Osteoblast (primary cell): ENCODE data around the gene CPNE4. TPM values are rescaled to one million over a fixed set of nuclear protein-coding genes. Genes with fewer than 3 reads are reported as not detected.
A peak's percentile ranks its signal among the peaks of the same experiment; 100 is the strongest.

ENCODE experiments used
- DNase-seq: peaks from one replicate; pipeline ENCODE4 v3.0.0; 2011; ENCODE audit warnings: low spot score, mixed read lengths; ENCODE audit not compliant: insufficient read length; ENCODE audit errors: missing footprints
- H2AFZ ChIP-seq: 2 replicates; pipeline ENCODE4 v1.6.0; 2011; ENCODE audit warnings: mild to moderate bottlenecking, low read length
- H3K27ac ChIP-seq: 2 replicates; pipeline ENCODE4 v1.5.1; 2011; ENCODE audit warnings: mild to moderate bottlenecking, low read depth, low read length, moderate library complexity
- H3K27me3 ChIP-seq: 2 replicates; pipeline ENCODE4 v1.6.0; 2012; ENCODE audit warnings: mild to moderate bottlenecking, control low read depth, inconsistent platforms, low read length, moderate library complexity; ENCODE audit not compliant: insufficient read depth
- H3K36me3 ChIP-seq: 2 replicates; pipeline ENCODE4 v1.5.1; 2011; ENCODE audit warnings: mild to moderate bottlenecking, low read length, control low read depth, moderate library complexity; ENCODE audit not compliant: insufficient read depth
- H3K4me1 ChIP-seq: 2 replicates; pipeline ENCODE4 v1.5.1; 2011; ENCODE audit warnings: mild to moderate bottlenecking, low read length, control low read depth, moderate library complexity; ENCODE audit not compliant: insufficient read depth
- H3K4me2 ChIP-seq: 2 replicates; pipeline ENCODE4 v1.6.0; 2011; ENCODE audit warnings: mild to moderate bottlenecking, low read length; ENCODE audit not compliant: insufficient read depth
- H3K4me3 ChIP-seq: fragments of 200-600 bp; sonication (generic); 3 replicates; pipeline ENCODE4 v1.5.1; 2012; ENCODE audit warnings: mild to moderate bottlenecking, low read length, inconsistent platforms; ENCODE audit not compliant: insufficient read depth
- H3K79me2 ChIP-seq: 2 replicates; pipeline ENCODE4 v1.6.0; 2012; ENCODE audit warnings: mild to moderate bottlenecking, low read length, control low read depth, inconsistent platforms; ENCODE audit not compliant: insufficient read depth
- H3K9me3 ChIP-seq: 2 replicates; pipeline ENCODE4 v1.5.1; 2011; ENCODE audit warnings: low read depth, low read length, control low read depth
- H4K20me1 ChIP-seq: 2 replicates; pipeline ENCODE4 v1.6.0; 2012; ENCODE audit warnings: mild to moderate bottlenecking, low read length, control low read depth; ENCODE audit not compliant: insufficient read depth
- total RNA-seq: library from RNA; depleted of rRNA; stranded (reverse); fragments of >200 nt; gene quantifications from 2 replicates; pipeline ENCODE4 v1.2.3, GENCODE V29; 2012
- TF ChIP-seq, protein P1 (sequence below): IDR thresholded peaks from 2 replicates; pipeline ENCODE4 v1.5.1; 2011; ENCODE audit warnings: mild to moderate bottlenecking, low read depth, low read length, moderate library complexity; ENCODE audit errors: extremely low read depth

Gene CPNE4
- total RNA-seq, 1 donor = not detected

DNA sequence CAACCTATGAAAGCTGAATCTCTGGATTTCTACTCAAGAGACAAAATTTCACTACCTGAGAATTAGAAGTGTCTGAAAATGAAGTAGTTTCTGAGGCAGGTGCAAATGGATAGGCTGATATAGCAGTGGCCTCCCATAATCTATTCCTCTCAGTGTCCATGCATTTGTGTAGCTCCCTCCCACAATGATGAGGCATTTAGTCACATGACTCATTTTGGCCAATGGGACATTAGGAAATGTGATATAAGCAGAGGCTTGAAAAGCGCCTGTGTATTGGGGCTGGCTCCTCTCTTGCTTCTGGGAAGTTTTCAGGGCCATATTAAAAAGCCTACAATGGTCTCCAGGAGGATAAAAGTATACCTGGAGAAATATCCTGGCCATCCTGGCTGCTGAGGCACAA lies 452.4 kb downstream of the CPNE4 start:
- no peaks in the 10 kb centered on the region for H3K27me3 ChIP-seq
- H3K27ac ChIP-seq = no peak overlapping the region
- TF ChIP-seq, protein P1, sequence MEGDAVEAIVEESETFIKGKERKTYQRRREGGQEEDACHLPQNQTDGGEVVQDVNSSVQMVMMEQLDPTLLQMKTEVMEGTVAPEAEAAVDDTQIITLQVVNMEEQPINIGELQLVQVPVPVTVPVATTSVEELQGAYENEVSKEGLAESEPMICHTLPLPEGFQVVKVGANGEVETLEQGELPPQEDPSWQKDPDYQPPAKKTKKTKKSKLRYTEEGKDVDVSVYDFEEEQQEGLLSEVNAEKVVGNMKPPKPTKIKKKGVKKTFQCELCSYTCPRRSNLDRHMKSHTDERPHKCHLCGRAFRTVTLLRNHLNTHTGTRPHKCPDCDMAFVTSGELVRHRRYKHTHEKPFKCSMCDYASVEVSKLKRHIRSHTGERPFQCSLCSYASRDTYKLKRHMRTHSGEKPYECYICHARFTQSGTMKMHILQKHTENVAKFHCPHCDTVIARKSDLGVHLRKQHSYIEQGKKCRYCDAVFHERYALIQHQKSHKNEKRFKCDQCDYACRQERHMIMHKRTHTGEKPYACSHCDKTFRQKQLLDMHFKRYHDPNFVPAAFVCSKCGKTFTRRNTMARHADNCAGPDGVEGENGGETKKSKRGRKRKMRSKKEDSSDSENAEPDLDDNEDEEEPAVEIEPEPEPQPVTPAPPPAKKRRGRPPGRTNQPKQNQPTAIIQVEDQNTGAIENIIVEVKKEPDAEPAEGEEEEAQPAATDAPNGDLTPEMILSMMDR = no peak
- no peak overlapping the region for H2AFZ ChIP-seq
- H3K79me2 ChIP-seq = no peaks in the 10 kb centered on the region
- no peaks in the 10 kb centered on the region for H3K36me3 ChIP-seq
- no peak for DNase-seq
- no peaks in the 10 kb centered on the region for H3K9me3 ChIP-seq
- no peak overlapping the region for H3K4me2 ChIP-seq
- H4K20me1 ChIP-seq = no peaks in the 10 kb centered on the region
- no peak overlapping the region for H3K4me3 ChIP-seq
- no peaks in the 10 kb centered on the region for H3K4me1 ChIP-seq

DNA sequence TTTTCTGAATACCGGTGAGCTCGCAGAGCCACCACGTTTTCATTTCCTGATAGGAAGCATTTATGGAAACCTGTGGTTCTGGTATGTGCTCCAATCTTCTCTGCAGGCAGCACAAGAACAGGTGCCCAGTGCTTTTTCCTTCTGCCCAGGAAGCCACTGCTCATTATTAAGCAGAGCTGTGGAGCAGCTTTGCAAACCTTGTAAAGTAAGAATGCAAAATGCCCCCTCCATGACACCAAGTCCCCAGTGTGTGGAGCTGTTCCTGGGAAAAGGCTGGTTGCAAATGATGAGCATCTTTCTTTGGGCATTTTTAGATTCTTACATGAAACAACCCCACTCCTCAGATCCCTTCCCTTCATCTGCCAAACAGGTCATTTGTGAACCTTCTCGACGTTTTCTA lies 466.4 kb downstream of the CPNE4 start:
- DNase-seq = no peak
- Histone ChIP-seq H3K27me3 (peaks cover 2% of the 10 kb centered on the region), H3K27ac (no peak overlapping the region), H3K4me3 (no peak overlapping the region), H4K20me1 (no peaks in the 10 kb centered on the region), H2AFZ (no peak overlapping the region), H3K4me1 (no peaks in the 10 kb centered on the region), H3K4me2 (no peak overlapping the region), H3K36me3 (no peaks in the 10 kb centered on the region), H3K79me2 (no peaks in the 10 kb centered on the region), H3K9me3 (no peaks in the 10 kb centered on the region)
- TF ChIP-seq, protein P1 = peak; percentile 7

DNA sequence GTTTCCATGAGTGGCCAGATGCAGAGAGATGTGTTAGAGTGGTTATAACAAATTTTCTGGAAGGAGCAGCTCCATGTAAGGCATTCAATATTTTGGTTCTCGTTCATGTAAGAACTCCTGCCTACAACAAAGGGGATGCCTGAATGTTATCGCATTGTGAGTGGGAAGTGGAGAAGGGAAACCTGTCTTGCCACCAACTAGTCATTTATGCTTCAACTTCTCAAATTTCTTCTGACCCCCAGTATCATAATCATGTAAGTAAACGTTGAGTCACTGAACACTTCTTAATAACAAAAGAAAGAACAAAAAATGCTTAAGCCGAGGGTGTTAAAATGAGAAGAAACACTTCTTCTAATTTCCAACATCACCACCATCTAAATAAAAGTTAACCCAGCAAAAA lies 470.0 kb downstream of the CPNE4 start:
- no peaks in the 10 kb centered on the region for H3K36me3 ChIP-seq
- no peak for DNase-seq
- no peak overlapping the region for H2AFZ ChIP-seq
- H4K20me1 ChIP-seq = no peaks in the 10 kb centered on the region
- H3K4me1 ChIP-seq = no peaks in the 10 kb centered on the region
- TF ChIP-seq, protein P1 = no peak
- H3K27ac ChIP-seq = no peak overlapping the region
- H3K4me3 ChIP-seq = no peak overlapping the region
- no peaks in the 10 kb centered on the region for H3K9me3 ChIP-seq
- peaks cover 9% of the 10 kb centered on the region for H3K27me3 ChIP-seq
- H3K79me2 ChIP-seq = no peaks in the 10 kb centered on the region
- H3K4me2 ChIP-seq = no peak overlapping the region

DNA sequence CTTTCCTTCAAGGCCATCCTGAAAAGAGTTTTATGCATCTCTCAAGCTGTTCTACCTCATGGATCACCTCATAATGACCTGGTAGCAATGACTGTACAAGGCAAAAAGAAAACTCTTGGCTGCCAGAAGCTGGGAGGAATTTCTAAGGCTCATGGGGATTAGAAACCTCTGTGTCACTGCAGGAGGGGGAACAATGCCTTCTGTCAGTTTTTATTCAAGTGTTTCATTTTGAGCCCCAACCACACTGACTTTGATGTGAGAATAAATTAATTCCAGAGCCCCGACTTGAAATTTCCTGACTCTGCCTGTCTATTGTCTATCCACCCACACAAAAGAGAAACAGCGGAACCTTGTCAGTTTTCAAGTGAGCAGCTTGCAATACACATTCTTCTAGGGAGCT lies 473.3 kb downstream of the CPNE4 start:
- no peak overlapping the region for H3K4me3 ChIP-seq
- H4K20me1 ChIP-seq = no peaks in the 10 kb centered on the region
- no peak overlapping the region for H2AFZ ChIP-seq
- DNase-seq = no peak
- TF ChIP-seq, protein P1 = no peak
- H3K27ac ChIP-seq = no peak overlapping the region
- H3K4me1 ChIP-seq = no peaks in the 10 kb centered on the region
- H3K4me2 ChIP-seq = no peak overlapping the region
- peaks cover 9% of the 10 kb centered on the region for H3K27me3 ChIP-seq
- H3K9me3 ChIP-seq = no peaks in the 10 kb centered on the region
- no peaks in the 10 kb centered on the region for H3K79me2 ChIP-seq
- H3K36me3 ChIP-seq = no peaks in the 10 kb centered on the region
